IMR-90 (cell line): Measurements from ENCODE around the gene UPB1. TPM values are rescaled to one million over a fixed set of nuclear protein-coding genes. Genes with fewer than 3 reads are reported as not detected.

Source experiments
- ATAC-seq: fragments of 200-7000 bp; cut with Tn5 transposase; 2 replicates; pipeline ENCODE4 v1.9.1; 2020; ENCODE audit warnings: low read depth, mild to moderate bottlenecking, moderate library complexity
- BruUV-seq: library from RNA; stranded (reverse); fragments of 400-500 nt; replicated peaks from 2 replicates; lab custom pipeline; 2021; lab: Mats Ljungman, UMichigan
- CTCF ChIA-PET: fragments of 300-600 bp; formaldehyde crosslinking; extraction: SDS; loops from one replicate; lab custom pipeline; 2021; ENCODE audit warnings: antibody characterized with exemption; lab: Yijun Ruan, JAX
- POLR2A ChIA-PET: fragments of 300-600 bp; sonication (Branson Sonifier 250); formaldehyde crosslinking; loops from one replicate; lab custom pipeline; 2022; ENCODE audit warnings: antibody characterized with exemption; ENCODE audit not compliant: unreplicated experiment; lab: Charles Lee
- DNase-seq: peaks from one replicate; pipeline ENCODE4 v3.0.0; 2013
- H2AFZ ChIP-seq: replicated peaks from 2 replicates; pipeline ENCODE3; 2013; ENCODE audit warnings: low read length, mild to moderate bottlenecking; ENCODE audit not compliant: poor library complexity
- H2AK5ac ChIP-seq: 2 replicates; pipeline ENCODE4 v1.6.1; 2013; ENCODE audit warnings: low read depth, low read length, inconsistent platforms
- H2AK9ac ChIP-seq: replicated peaks from 2 replicates; pipeline ENCODE3; 2013; ENCODE audit warnings: mild to moderate bottlenecking, low read depth, low read length, moderate library complexity; ENCODE audit not compliant: poor library complexity
- H2BK120ac ChIP-seq: 2 replicates; pipeline ENCODE4 v1.6.1; 2013; ENCODE audit warnings: low read depth, low read length, inconsistent platforms
- H2BK15ac ChIP-seq: 3 replicates; pipeline ENCODE4 v1.6.1; 2013; ENCODE audit warnings: low read depth, low read length, inconsistent platforms
- H2BK20ac ChIP-seq: 2 replicates; pipeline ENCODE4 v1.6.1; 2013; ENCODE audit warnings: low read depth, mild to moderate bottlenecking, inconsistent platforms, low read length, moderate library complexity
- H2BK5ac ChIP-seq: 2 replicates; pipeline ENCODE4 v1.6.1; 2013; ENCODE audit warnings: mild to moderate bottlenecking, low read depth, low read length, inconsistent platforms; ENCODE audit not compliant: poor library complexity, severe bottlenecking
- H3K14ac ChIP-seq: replicated peaks from 2 replicates; pipeline ENCODE4 v1.6.1; 2013; ENCODE audit warnings: low read depth, low read length, inconsistent platforms
- H3K18ac ChIP-seq: 2 replicates; pipeline ENCODE4 v1.6.1; 2013; ENCODE audit warnings: low read depth, low read length, control low read depth
- H3K23ac ChIP-seq: 2 replicates; pipeline ENCODE4 v1.6.1; 2013; ENCODE audit warnings: low read depth, low read length, inconsistent platforms
- H3K27ac ChIP-seq: 2 replicates; pipeline ENCODE4 v1.5.1; 2013; ENCODE audit warnings: mild to moderate bottlenecking, control low read depth, low read length; ENCODE audit not compliant: insufficient read depth
- H3K27me3 ChIP-seq: 2 replicates; pipeline ENCODE4 v1.6.1; 2013; ENCODE audit warnings: low read length; ENCODE audit not compliant: control insufficient read depth, insufficient read depth
- H3K36me3 ChIP-seq: 2 replicates; pipeline ENCODE4 v1.6.1; 2013; ENCODE audit warnings: low read length, mixed read lengths; ENCODE audit not compliant: control insufficient read depth, insufficient read depth
- H3K4ac ChIP-seq: 2 replicates; pipeline ENCODE4 v1.6.1; 2013; ENCODE audit warnings: low read depth, low read length, inconsistent platforms
- H3K4me1 ChIP-seq: 2 replicates; pipeline ENCODE4 v1.6.1; 2013; ENCODE audit warnings: low read length, mixed read lengths; ENCODE audit not compliant: control insufficient read depth, insufficient read depth
- H3K4me2 ChIP-seq: 2 replicates; pipeline ENCODE4 v1.6.1; 2013; ENCODE audit warnings: low read depth, mild to moderate bottlenecking, control low read depth, low read length, moderate library complexity
- H3K4me3 ChIP-seq: 2 replicates; pipeline ENCODE4 v1.5.1; 2013; ENCODE audit warnings: low read depth, mild to moderate bottlenecking, control low read depth, low read length, moderate library complexity; ENCODE audit not compliant: insufficient read depth
- H3K56ac ChIP-seq: 2 replicates; pipeline ENCODE4 v1.6.1; 2013; ENCODE audit warnings: low read length, inconsistent platforms; ENCODE audit not compliant: insufficient read depth; ENCODE audit errors: extremely low read depth
- H3K79me1 ChIP-seq, 2 experiments: 2 replicates each; pipeline ENCODE4 v1.6.1; 2013; ENCODE audit warnings: low read length in 2 of 2, inconsistent platforms in 1 of 2, low read depth in 1 of 2
- H3K9ac ChIP-seq: 2 replicates; pipeline ENCODE4 v1.6.1; 2013; ENCODE audit warnings: low read depth, low read length, control low read depth
- H3K9me1 ChIP-seq: 2 replicates; pipeline ENCODE4 v1.6.1; 2013; ENCODE audit warnings: low read length, inconsistent platforms; ENCODE audit not compliant: insufficient read depth
- H3K9me3 ChIP-seq: 2 replicates; pipeline ENCODE4 v1.6.1; 2013; ENCODE audit warnings: low read length; ENCODE audit not compliant: control insufficient read depth, insufficient read depth
- H4K20me1 ChIP-seq: 2 replicates; pipeline ENCODE4 v1.6.1; 2013; ENCODE audit warnings: low read length, inconsistent platforms; ENCODE audit not compliant: insufficient read depth
- H4K5ac ChIP-seq: 2 replicates; pipeline ENCODE4 v1.6.1; 2013; ENCODE audit warnings: mild to moderate bottlenecking, low read depth, low read length, control low read depth
- H4K8ac ChIP-seq, 2 experiments: 2 replicates each; pipeline ENCODE4 v1.6.1; 2013; ENCODE audit warnings: low read depth in 2 of 2, low read length in 2 of 2, control low read depth in 1 of 2, inconsistent platforms in 1 of 2
- H4K91ac ChIP-seq: 2 replicates; pipeline ENCODE4 v1.6.1; 2013; ENCODE audit warnings: low read depth, low read length, inconsistent platforms; ENCODE audit not compliant: insufficient read depth
- CEBPB ChIP-seq: IDR thresholded peaks from 2 replicates; pipeline ENCODE4 v1.6.1; 2012; ENCODE audit warnings: low read depth, low read length, improper control_type of control experiment
- FOS ChIP-seq: fragments of 150-350 bp; IDR thresholded peaks from 2 replicates; pipeline ENCODE4 v1.6.1; 2016; ENCODE audit warnings: low read depth, low read length
- NFE2L2 ChIP-seq: fragments of 150-350 bp; IDR thresholded peaks from 2 replicates; pipeline ENCODE4 v1.6.1; 2016; ENCODE audit warnings: low read depth, mild to moderate bottlenecking, low read length
- SMC3 ChIP-seq: fragments of 150-350 bp; IDR thresholded peaks from 2 replicates; pipeline ENCODE4 v1.6.1; 2016; ENCODE audit warnings: low read depth, mild to moderate bottlenecking, antibody characterized with exemption, low read length, moderate library complexity
- WGBS, 2 experiments: methylation state at CpG; one replicate each; pipeline versions ENCODE4 v1.1.5 to v1.1.7; 2013; ENCODE audit warnings: missing lambda C conversion rate in 2 of 2; ENCODE audit not compliant: insufficient read length in 1 of 2; ENCODE audit errors: extremely low coverage in 2 of 2; 5-methylcytosine and 5-hydroxymethylcytosine counted together
- dilution Hi-C: fragments of 300-500 bp; cut with HindIII; formaldehyde crosslinking; loops from one replicate; pipeline ENCODE4 v1.14.3; 2018; ENCODE audit warnings: low sequenced_read_pairs; ENCODE audit not compliant: unreplicated experiment
- in situ Hi-C: fragments of 300-500 bp; cut with MboI; formaldehyde crosslinking; loops from 3 replicates; pipeline ENCODE4 v1.14.3; 2019; ENCODE audit warnings: low sequenced_read_pairs, inconsistent platforms, mixed read lengths
- intact Hi-C: fragments of 100-400 bp; cut with micrococcal nuclease; formaldehyde crosslinking; loops from 2 replicates; pipeline ENCODE4 v1.10.0; 2022
- polyA plus RNA-seq, 3 experiments: library from polyadenylated mRNA; depleted of rRNA; stranded (reverse); fragments of >200 nt; gene quantifications; 2 replicates each; pipeline ENCODE4 v1.2.3, GENCODE V29; 2012; ENCODE audit warnings: low replicate concordance in 1 of 3
- total RNA-seq: library from RNA; depleted of rRNA; stranded (reverse); fragments of >200 nt; gene quantifications from 2 replicates; pipeline ENCODE4 v1.2.3, GENCODE V29; 2012

Gene UPB1
- total and polyA plus RNA-seq, 2 of the 4 experiments (the other 2 are of a cell fraction) = under 0.01 to 0.02 TPM

GRCh38 chr22:24482575-24482974 is 12.6 kb upstream of the UPB1 start:
- peak; percentile 43 for ATAC-seq
- no peak overlapping the region for H3K9ac ChIP-seq
- no CpG with 5 or more reads among the region's 3 CpGs for WGBS, 2 experiments
- no peak overlapping the region for H4K8ac ChIP-seq
- no peaks in the 10 kb centered on the region for H3K79me1 ChIP-seq
- DNase-seq = peak; percentile 79
- no peak overlapping the region for H4K5ac ChIP-seq
- no peaks in the 10 kb centered on the region for H4K20me1 ChIP-seq
- TF ChIP-seq SMC3 = no peak
- TF ChIP-seq FOS = peak; percentile 72; the same call in 1 of the 2 replicates
- peak; percentile 8; the same call in 1 of the 2 replicates for TF ChIP-seq NFE2L2
- TF ChIP-seq CEBPB = peak; percentile 91
- peaks cover 2% of the 10 kb centered on the region; the same call in 1 of the 2 replicates for H3K4me1 ChIP-seq
- intact Hi-C loops = no loop called here
- no peak overlapping the region for H3K23ac ChIP-seq
- H2AFZ ChIP-seq = no peak overlapping the region
- H2AK5ac ChIP-seq = no peak overlapping the region
- H4K91ac ChIP-seq = no peak overlapping the region
- dilution Hi-C loops = no loop called here
- no peak overlapping the region for H3K4me3 ChIP-seq
- H3K27me3 ChIP-seq = no peaks in the 10 kb centered on the region
- H2AK9ac ChIP-seq = no peak overlapping the region
- in situ Hi-C loops = no loop called here
- no peak overlapping the region for H3K56ac ChIP-seq
- H3K14ac ChIP-seq = no peak overlapping the region
- H2BK20ac ChIP-seq = no peak overlapping the region
- H3K36me3 ChIP-seq = no peaks in the 10 kb centered on the region
- ChIA-PET POLR2A (no interaction called here), CTCF (no interaction called here)
- peak overlapping the region; percentile 5; the same call in 1 of the 2 replicates for H3K18ac ChIP-seq
- H3K4ac ChIP-seq = no peak overlapping the region
- no peak overlapping the region for H3K27ac ChIP-seq
- no peak overlapping the region for H2BK15ac ChIP-seq
- H2BK5ac ChIP-seq = no peak overlapping the region
- no TSS peak for BruUV-seq
- H3K9me1 ChIP-seq = peaks cover 9% of the 10 kb centered on the region
- no peaks in the 10 kb centered on the region for H3K9me3 ChIP-seq
- H2BK120ac ChIP-seq = no peak overlapping the region
- H3K4me2 ChIP-seq = no peak overlapping the region
